LNCaP clone FGC (cell line): ENCODE results near the gene LTB.
"Not testable (repeated sequence)": the region's sequence is repeated elsewhere in the genome, so short reads cannot be mapped to it uniquely, and the experiment has no call there.

Experiments used
- DNase-seq: peaks from one replicate; pipeline ENCODE4 v3.0.0-alpha.2; 2011; ENCODE audit warnings: low read depth
- H3K4me3 ChIP-seq: 2 replicates; pipeline ENCODE4 v1.5.1; 2011; ENCODE audit warnings: mild to moderate bottlenecking, low read depth, low read length, control low read depth
- CTCF ChIP-seq: IDR thresholded peaks from 2 replicates; pipeline ENCODE4 v1.5.1; 2012; ENCODE audit warnings: mild to moderate bottlenecking; ENCODE audit not compliant: control insufficient read depth, insufficient read depth; ENCODE audit errors: extremely low read depth

Gene LTB

GRCh38 chr6:31558631-31559500 lies 23.4 kb downstream of the LTB start:
- H3K4me3 ChIP-seq, result no peak overlapping the region
- TF ChIP-seq CTCF, result no peak
- no peak for DNase-seq

- no peak overlapping the region for H3K4me3 ChIP-seq
- DNase-seq, result no peak
- TF ChIP-seq CTCF, result no peak
Measured at GRCh38 chr6:31558318-31558625, 24.0 kb downstream of the LTB start.

DNA sequence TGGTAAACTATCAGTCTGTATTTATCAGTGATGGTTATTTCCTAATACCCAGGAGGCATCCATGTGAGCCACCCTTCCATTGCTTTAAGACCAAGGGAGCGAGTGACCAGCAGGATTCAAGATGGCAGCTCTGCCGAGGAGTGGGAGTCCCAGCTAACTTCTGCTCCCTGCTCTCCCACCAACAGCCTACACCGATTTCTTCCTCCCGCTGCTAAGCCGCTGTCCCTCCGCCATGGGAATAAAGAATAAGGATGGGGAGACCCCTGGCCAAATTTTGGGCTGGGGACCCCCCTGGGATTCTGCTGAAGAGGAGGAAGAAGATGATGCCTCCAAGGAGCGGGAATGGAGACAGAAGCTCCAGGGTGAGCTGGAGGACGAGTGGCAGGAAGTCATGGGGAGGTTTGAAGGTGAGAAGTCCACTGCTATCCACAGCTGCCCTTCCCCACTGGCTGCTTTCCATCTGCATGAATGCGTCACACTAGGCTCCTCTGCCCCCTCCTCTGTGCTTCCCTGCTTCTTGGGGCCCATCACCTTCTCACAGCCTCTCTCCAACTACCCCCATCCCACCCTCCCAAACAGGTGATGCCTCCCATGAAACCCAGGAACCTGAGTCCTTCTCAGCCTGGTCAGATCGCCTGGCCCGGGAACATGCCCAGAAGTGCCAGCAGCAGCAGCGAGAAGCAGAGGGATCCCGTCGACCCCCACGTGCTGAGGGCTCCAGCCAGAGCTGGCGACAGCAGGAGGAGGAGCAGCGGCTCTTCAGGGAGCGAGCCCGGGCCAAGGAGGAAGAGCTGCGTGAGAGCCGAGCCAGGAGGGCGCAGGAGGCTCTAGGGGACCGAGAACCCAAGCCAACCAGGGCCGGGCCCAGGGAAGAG lies 24.5 kb downstream of the LTB start:
- DNase-seq, result no peak
- H3K4me3 ChIP-seq, result no peak overlapping the region
- no peak for TF ChIP-seq CTCF

DNA sequence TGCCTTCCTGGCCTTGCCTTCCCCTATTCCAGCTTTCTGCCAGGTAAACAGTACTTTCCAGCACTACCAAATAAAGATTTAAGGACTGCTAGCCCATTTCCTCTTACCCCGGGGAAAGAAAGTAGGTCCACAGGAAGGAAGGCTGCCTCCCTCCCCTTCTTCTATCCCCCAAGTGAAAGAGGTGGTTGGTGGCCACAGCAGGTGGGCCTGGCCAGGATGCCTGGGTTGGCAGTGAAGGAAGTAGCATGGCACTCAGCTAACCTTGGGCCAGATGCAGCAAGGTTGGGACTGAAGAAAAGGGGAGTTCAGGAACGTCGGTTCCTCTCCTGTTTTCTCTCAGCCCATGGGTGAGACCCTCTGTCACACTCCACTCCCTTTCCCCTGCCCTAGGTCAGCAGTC lies 25.9 kb downstream of the LTB start:
- DNase-seq, result no peak
- no peak for TF ChIP-seq CTCF
- no peak overlapping the region for H3K4me3 ChIP-seq

GRCh38 chr6:31551371-31551770 lies 30.9 kb downstream of the LTB start:
- TF ChIP-seq CTCF, result 0 out of 2 replicates have a peak, but pooled peaks have one; percentile 11
- H3K4me3 ChIP-seq, DNase-seq: not testable (repeated sequence)

DNA sequence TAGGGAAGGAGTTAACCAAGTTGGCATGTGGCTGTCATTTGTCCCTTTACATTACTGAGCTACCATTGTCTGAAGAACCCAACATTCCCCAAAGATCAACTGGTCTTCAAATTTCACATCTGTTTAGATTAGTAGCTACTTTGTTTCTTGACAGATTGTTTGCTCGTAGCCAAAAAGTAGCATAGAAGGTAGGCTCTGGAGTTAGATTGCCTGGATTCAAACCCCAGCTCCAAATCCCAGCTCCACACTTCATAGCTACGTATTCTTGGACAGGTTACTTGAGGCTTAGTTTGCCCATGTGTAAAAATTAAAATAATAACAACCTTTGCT lies 33.7 kb downstream of the LTB start:
- no peak for DNase-seq
- no peak for TF ChIP-seq CTCF
- H3K4me3 ChIP-seq, result peak overlapping the region; percentile 60
